GM11168 (cell line): Measurements from ENCODE around the gene FOXN3.

ENCODE experiments used
- in situ Hi-C: fragments of 300-500 bp; cut with MboI; formaldehyde crosslinking; loops from one replicate; pipeline ENCODE4 v1.12.0; 2022; ENCODE audit warnings: low sequenced_read_pairs; ENCODE audit not compliant: unreplicated experiment

Gene FOXN3

GRCh38 chr14:89188492-89188891 is 228.5 kb downstream of the FOXN3 start:
- in situ Hi-C loops: loop anchor here (10.0 kb wide), 2 partner anchors 226 to 726 kb away; partner anchors contain the start of gene FOXN3

- in situ Hi-C loops: loop anchor here (10.0 kb wide), 2 partner anchors 227 to 727 kb away; partner anchors contain the start of gene FOXN3
Observed at GRCh38 chr14:89187501-89187900, 229.5 kb downstream of the FOXN3 start.

GRCh38 chr14:89186856-89187376 is 230.1 kb downstream of the FOXN3 start:
- in situ Hi-C loops: loop anchor here (10.0 kb wide), 2 partner anchors 228 to 728 kb away; partner anchors contain the start of gene FOXN3

- in situ Hi-C loops: loop anchor here (10.0 kb wide), 2 partner anchors 229 to 729 kb away; partner anchors contain the start of gene FOXN3
Observed at GRCh38 chr14:89185919-89186855, 230.8 kb downstream of the FOXN3 start.

- in situ Hi-C loops: loop anchor here (10.0 kb wide), 2 partner anchors 230 to 730 kb away; partner anchors contain the start of gene FOXN3
Observed at GRCh38 chr14:89184952-89185351, 232.1 kb downstream of the FOXN3 start.

- in situ Hi-C loops: loop anchor here (10.0 kb wide), 2 partner anchors 232 to 732 kb away; partner anchors contain the start of gene FOXN3
Observed at GRCh38 chr14:89182326-89182725, 234.7 kb downstream of the FOXN3 start.

GRCh38 chr14:89180546-89180945 is 236.5 kb downstream of the FOXN3 start:
- in situ Hi-C loops: loop anchor here (10.0 kb wide), 2 partner anchors 234 to 734 kb away; partner anchors contain the start of gene FOXN3

- in situ Hi-C loops: loop anchor here (10.0 kb wide), 3 partner anchors 235 to 735 kb away; partner anchors contain the start of gene FOXN3
Observed at GRCh38 chr14:89179891-89180404, 237.1 kb downstream of the FOXN3 start.

GRCh38 chr14:89178800-89179535 is 238.1 kb downstream of the FOXN3 start:
- in situ Hi-C loops: loop anchor here (10.0 kb wide), 1 partner anchor 366 kb away; no protein-coding TSS in a partner anchor

GRCh38 chr14:89178376-89178775 is 238.7 kb downstream of the FOXN3 start:
- in situ Hi-C loops: loop anchor here (10.0 kb wide), 1 partner anchor 366 kb away; no protein-coding TSS in a partner anchor

GRCh38 chr14:89175881-89176799 is 240.9 kb downstream of the FOXN3 start:
- in situ Hi-C loops: loop anchor here (10.0 kb wide), 1 partner anchor 369 kb away; no protein-coding TSS in a partner anchor

GRCh38 chr14:89171628-89172027 is 245.4 kb downstream of the FOXN3 start:
- in situ Hi-C loops: loop anchor here (10.0 kb wide), 1 partner anchor 373 kb away; no protein-coding TSS in a partner anchor

GRCh38 chr14:89171168-89171567 is 245.9 kb downstream of the FOXN3 start:
- in situ Hi-C loops: loop anchor here (10.0 kb wide), 1 partner anchor 374 kb away; no protein-coding TSS in a partner anchor

- in situ Hi-C loops: no loop called here
Observed at GRCh38 chr14:89167705-89168104, 249.3 kb downstream of the FOXN3 start.

GRCh38 chr14:89166633-89167032 is 250.4 kb downstream of the FOXN3 start:
- in situ Hi-C loops: no loop called here

GRCh38 chr14:89165189-89166181 is 251.5 kb downstream of the FOXN3 start:
- in situ Hi-C loops: no loop called here
